Sciatic nerve (tissue), 2 donors: ENCODE results near the gene IQGAP2. TPM values are rescaled to one million over a fixed set of nuclear protein-coding genes. Genes with fewer than 3 reads are reported as not detected.

ENCODE experiments used
- ATAC-seq: fragments of 200-7000 bp; cut with Tn5 transposase; one replicate; pipeline ENCODE4 v1.9.1; 2020; ENCODE audit warnings: mild to moderate bottlenecking, moderate library complexity
- DNase-seq: peaks from one replicate; pipeline ENCODE4 v3.0.0-alpha.2; 2020; ENCODE audit warnings: low spot score
- intact Hi-C: fragments of 100-400 bp; cut with DNase I; formaldehyde crosslinking; loops from one replicate; pipeline ENCODE4 v1.14.2; 2022
- total RNA-seq: library from RNA; stranded (reverse); fragmentation: NEBNext Ultra II Directional; extraction: Animal tissue kit (Norgen Biotek cat#: 25700); gene quantifications from one replicate; pipeline ENCODE4 v1.2.1, GENCODE V29; 2021
- donor health status: DM: no; HTN: no; CAD: no.
- donor health status: DM: no; HTN: no; CAD: no.

IQGAP2 gene
- total RNA-seq, 1 donor from 2014 or later = 57.5 TPM

- intact Hi-C loops = no loop called here
- no peak for DNase-seq
- no peak for ATAC-seq
Measured at GRCh38 chr5:76682387-76682786, 279.3 kb downstream of the IQGAP2 start.

GRCh38 chr5:76683816-76684731 is 281.0 kb downstream of the IQGAP2 start:
- intact Hi-C loops = no loop called here
- DNase-seq = no peak
- no peak for ATAC-seq

- no peak for DNase-seq
- intact Hi-C loops = no loop called here
- no peak for ATAC-seq
Measured at GRCh38 chr5:76684756-76685519, 281.9 kb downstream of the IQGAP2 start.

- ATAC-seq (no peak), DNase-seq (no peak)
- intact Hi-C loops = no loop called here
Measured at GRCh38 chr5:76685704-76686103, 282.6 kb downstream of the IQGAP2 start.

GRCh38 chr5:76688212-76688611 is 285.1 kb downstream of the IQGAP2 start:
- no peak for DNase-seq
- no peak for ATAC-seq
- intact Hi-C loops = no loop called here

- ATAC-seq = no peak
- no peak for DNase-seq
- intact Hi-C loops = no loop called here
Measured at GRCh38 chr5:76688836-76689235, 285.8 kb downstream of the IQGAP2 start.

GRCh38 chr5:76689321-76690036 is 286.4 kb downstream of the IQGAP2 start:
- no peak for DNase-seq
- ATAC-seq = no peak
- intact Hi-C loops = no loop called here

GRCh38 chr5:76690037-76690679 is 287.1 kb downstream of the IQGAP2 start:
- intact Hi-C loops = no loop called here
- ATAC-seq = no peak
- no peak for DNase-seq

GRCh38 chr5:76690704-76691466 is 287.8 kb downstream of the IQGAP2 start:
- ATAC-seq = no peak
- intact Hi-C loops = no loop called here

GRCh38 chr5:76691467-76692273 is 288.6 kb downstream of the IQGAP2 start:
- DNase-seq = no peak
- intact Hi-C loops = no loop called here
- no peak for ATAC-seq

More at GRCh38 chr5:76690704-76691466, 287.8 kb downstream of the IQGAP2 start:
- DNase-seq = no peak

- ATAC-seq (no peak), DNase-seq (no peak)
- intact Hi-C loops = no loop called here
Measured at GRCh38 chr5:76692274-76692540, 289.1 kb downstream of the IQGAP2 start.

GRCh38 chr5:76692651-76693050 is 289.6 kb downstream of the IQGAP2 start:
- ATAC-seq (no peak), DNase-seq (no peak)
- intact Hi-C loops = no loop called here

- ATAC-seq (no peak), DNase-seq (no peak)
- intact Hi-C loops = no loop called here
Measured at GRCh38 chr5:76693141-76693540, 290.1 kb downstream of the IQGAP2 start.

GRCh38 chr5:76694317-76694716 is 291.2 kb downstream of the IQGAP2 start:
- DNase-seq (no peak), ATAC-seq (no peak)
- intact Hi-C loops = no loop called here

GRCh38 chr5:76695346-76695745 is 292.3 kb downstream of the IQGAP2 start:
- ATAC-seq (no peak), DNase-seq (no peak)
- intact Hi-C loops = no loop called here

- DNase-seq (no peak), ATAC-seq (no peak)
- intact Hi-C loops = no loop called here
Measured at GRCh38 chr5:76696251-76696650, 293.2 kb downstream of the IQGAP2 start.

GRCh38 chr5:76697670-76698069 is 294.6 kb downstream of the IQGAP2 start:
- no peak for DNase-seq
- no peak for ATAC-seq
- intact Hi-C loops = no loop called here

GRCh38 chr5:76700571-76700970 is 297.5 kb downstream of the IQGAP2 start:
- intact Hi-C loops = no loop called here
- DNase-seq (no peak), ATAC-seq (no peak)
